Activated T-cell treated with anti-CD3 and anti-CD28 coated beads, Interleukin-2, amount 50 U/mL, for 4 hours (primary cell): Measurements from ENCODE around the gene MORC4. TPM values are rescaled to one million over a fixed set of nuclear protein-coding genes. Genes with fewer than 3 reads are reported as not detected.

Experiments
- total RNA-seq, 3 donors: library from RNA; stranded (reverse); gene quantifications; one replicate each; pipeline ENCODE4 v1.2.1, GENCODE V29; 2021

Gene MORC4
- total RNA-seq, 3 donors from 2014 or later: 5.3 to 6.6 (median 6.6) TPM

Other genes starting within 250 kb of the MORC4 start
- under 1 TPM; 0.18 to 0.61 (median 0.43) TPM for gene TBC1D8B, start 197.5 kb downstream of the MORC4 start, total RNA-seq
- not detected for gene RIPPLY1, start 96.9 kb downstream of the MORC4 start, total RNA-seq
- not detected for gene CLDN2, start 79.8 kb downstream of the MORC4 start, total RNA-seq
- gene RBM41, start 118.6 kb upstream of the MORC4 start, total RNA-seq: 10 to 100 TPM in 2 of 3 donors, 1 to 10 TPM in 1; 8.0 to 11.7 (median 10.6) TPM
- under 1 TPM; 0.43 to 0.73 (median 0.55) TPM for gene NUP62CL, start 206.2 kb upstream of the MORC4 start, total RNA-seq
- not detected for gene DNAAF6, start 206.4 kb upstream of the MORC4 start, total RNA-seq